OCI-LY7 (cell line): Measurements from ENCODE around the gene IL2RG. TPM values are rescaled to one million over a fixed set of nuclear protein-coding genes. Genes with fewer than 3 reads are reported as not detected.

Experiments
- BruUV-seq: library from RNA; stranded (reverse); fragments of 400-500 nt; replicated peaks from 2 replicates; lab custom pipeline; 2021; lab: Mats Ljungman, UMichigan
- CTCF ChIA-PET: fragments of 300-600 bp; sonication (Branson Sonifier 250); formaldehyde crosslinking; loops from one replicate; lab custom pipeline; 2022; ENCODE audit warnings: antibody characterized with exemption; ENCODE audit not compliant: unreplicated experiment; lab: Charles Lee
- POLR2A ChIA-PET: fragments of 300-600 bp; sonication (Branson Sonifier 250); formaldehyde crosslinking; loops from one replicate; lab custom pipeline; 2022; ENCODE audit warnings: antibody characterized with exemption; lab: Charles Lee
- DNase-seq: peaks from one replicate; pipeline ENCODE4 v3.0.0-alpha.2; 2015; ENCODE audit warnings: low spot score
- H2AFZ ChIP-seq: fragments of 200-600 bp; sonication (generic), shearing (Covaris generic); 2 replicates; pipeline ENCODE4 v1.6.1; 2014; ENCODE audit warnings: mild to moderate bottlenecking, antibody characterized with exemption, low read length, moderate library complexity
- H3K27ac ChIP-seq: fragments of 200-600 bp; sonication (generic); 2 replicates; pipeline ENCODE4 v1.5.1; 2014; ENCODE audit warnings: mixed run types, low read depth, mild to moderate bottlenecking, moderate library complexity, low read length, inconsistent platforms; ENCODE audit not compliant: poor library complexity, severe bottlenecking
- H3K36me3 ChIP-seq: fragments of 200-600 bp; sonication (generic); 2 replicates; pipeline ENCODE4 v1.6.1; 2014; ENCODE audit warnings: mild to moderate bottlenecking, antibody characterized with exemption, low read length, moderate library complexity, mixed read lengths; ENCODE audit not compliant: insufficient read depth
- H3K4me1 ChIP-seq: fragments of 200-600 bp; sonication (generic); 2 replicates; pipeline ENCODE4 v1.5.1; 2014; ENCODE audit warnings: mild to moderate bottlenecking, low read length; ENCODE audit not compliant: insufficient read depth, poor library complexity, severe bottlenecking
- H3K4me2 ChIP-seq: fragments of 200-600 bp; sonication (generic); 2 replicates; pipeline ENCODE4 v1.6.1; 2014; ENCODE audit warnings: mild to moderate bottlenecking, low read length
- H3K4me3 ChIP-seq: fragments of 200-600 bp; sonication (generic); 2 replicates; pipeline ENCODE4 v1.5.1; 2014; ENCODE audit warnings: mild to moderate bottlenecking, low read depth, low read length; ENCODE audit not compliant: poor library complexity, severe bottlenecking
- H3K79me2 ChIP-seq: fragments of 200-600 bp; sonication (generic); 2 replicates; pipeline ENCODE4 v1.6.1; 2016; ENCODE audit warnings: low read depth, mild to moderate bottlenecking, low read length, moderate library complexity, mixed read lengths; ENCODE audit not compliant: insufficient read depth
- H3K9me2 ChIP-seq: fragments of 200-600 bp; sonication (generic); 2 replicates; pipeline ENCODE4 v1.6.1; 2016; ENCODE audit warnings: mild to moderate bottlenecking, low read length, mixed read lengths; ENCODE audit not compliant: insufficient read depth
- H3K9me3 ChIP-seq: fragments of 200-600 bp; sonication (generic); 2 replicates; pipeline ENCODE4 v1.6.1; 2014; ENCODE audit warnings: mild to moderate bottlenecking, mixed run types, low read length, mixed read lengths
- H4K20me1 ChIP-seq: fragments of 200-600 bp; sonication (generic); 2 replicates; pipeline ENCODE4 v1.6.1; 2014; ENCODE audit warnings: mild to moderate bottlenecking, antibody characterized with exemption, low read length, moderate library complexity, mixed read lengths; ENCODE audit not compliant: insufficient read depth
- EZH2phosphoT487 ChIP-seq: fragments of 200-600 bp; sonication (generic); IDR thresholded peaks from 2 replicates; pipeline ENCODE4 v1.6.1; 2018; ENCODE audit warnings: low read depth, borderline replicate concordance, mild to moderate bottlenecking, mixed run types, antibody characterized with exemption, low read length, moderate library complexity, mixed read lengths
- intact Hi-C: fragments of 100-400 bp; cut with micrococcal nuclease; formaldehyde crosslinking; loops from one replicate; pipeline ENCODE4 v1.10.0; 2022; ENCODE audit not compliant: unreplicated experiment
- total RNA-seq, 2 experiments: library from RNA; depleted of rRNA in 1 of 2; stranded (reverse); fragments of >200 nt in 1 of 2; shearing (Covaris generic) in 1 of 2; gene quantifications; 2 replicates each; pipeline ENCODE4 v1.2.3, GENCODE V29; 2014 to 2022
- TF ChIP-seq, protein P1 (sequence below): fragments of 200-600 bp; sonication (generic); conservative IDR thresholded peaks from 2 replicates; pipeline ENCODE4 v1.5.1; 2014; ENCODE audit warnings: mild to moderate bottlenecking, antibody characterized with exemption, low read length, moderate library complexity, mixed read lengths

Gene IL2RG
- total RNA-seq, 2 experiments from 2014 or later = 21.5 to 33.6 TPM

DNA sequence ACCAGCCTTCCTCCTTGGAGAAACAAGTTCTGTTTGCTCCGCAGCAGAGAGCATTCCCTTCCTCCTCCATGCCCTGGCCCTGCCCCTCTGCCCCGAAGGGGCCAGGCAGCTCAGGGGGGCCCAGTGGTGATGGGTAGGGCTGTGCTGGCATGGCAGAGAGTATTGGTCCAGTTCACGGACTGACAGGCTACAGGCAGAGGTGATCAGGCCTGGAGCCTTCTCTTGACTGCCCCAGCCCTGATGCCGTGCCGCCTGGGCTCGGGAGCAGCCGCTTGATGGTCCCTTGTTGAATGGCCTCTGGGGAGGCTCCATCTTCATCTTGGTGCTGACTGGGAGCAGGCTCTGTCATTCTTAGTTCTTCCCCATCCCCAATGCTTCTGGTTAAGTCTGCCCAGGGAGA, 42.8 kb upstream of the IL2RG start:
- ChIA-PET POLR2A (no interaction called here), CTCF (no interaction called here)
- no peak for DNase-seq
- intact Hi-C loops = no loop called here
- Histone ChIP-seq H3K9me3 (no peaks in the 10 kb centered on the region), H3K4me2 (no peak overlapping the region), H3K27ac (no peak overlapping the region), H3K4me1 (no peaks in the 10 kb centered on the region), H3K36me3 (no peaks in the 10 kb centered on the region), H4K20me1 (no peaks in the 10 kb centered on the region), H3K4me3 (no peak overlapping the region), H3K9me2 (no peaks in the 10 kb centered on the region), H2AFZ (no peak overlapping the region), H3K79me2 (no peaks in the 10 kb centered on the region)
- BruUV-seq = no TSS peak
- TF ChIP-seq, protein P1, sequence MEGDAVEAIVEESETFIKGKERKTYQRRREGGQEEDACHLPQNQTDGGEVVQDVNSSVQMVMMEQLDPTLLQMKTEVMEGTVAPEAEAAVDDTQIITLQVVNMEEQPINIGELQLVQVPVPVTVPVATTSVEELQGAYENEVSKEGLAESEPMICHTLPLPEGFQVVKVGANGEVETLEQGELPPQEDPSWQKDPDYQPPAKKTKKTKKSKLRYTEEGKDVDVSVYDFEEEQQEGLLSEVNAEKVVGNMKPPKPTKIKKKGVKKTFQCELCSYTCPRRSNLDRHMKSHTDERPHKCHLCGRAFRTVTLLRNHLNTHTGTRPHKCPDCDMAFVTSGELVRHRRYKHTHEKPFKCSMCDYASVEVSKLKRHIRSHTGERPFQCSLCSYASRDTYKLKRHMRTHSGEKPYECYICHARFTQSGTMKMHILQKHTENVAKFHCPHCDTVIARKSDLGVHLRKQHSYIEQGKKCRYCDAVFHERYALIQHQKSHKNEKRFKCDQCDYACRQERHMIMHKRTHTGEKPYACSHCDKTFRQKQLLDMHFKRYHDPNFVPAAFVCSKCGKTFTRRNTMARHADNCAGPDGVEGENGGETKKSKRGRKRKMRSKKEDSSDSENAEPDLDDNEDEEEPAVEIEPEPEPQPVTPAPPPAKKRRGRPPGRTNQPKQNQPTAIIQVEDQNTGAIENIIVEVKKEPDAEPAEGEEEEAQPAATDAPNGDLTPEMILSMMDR = no peak
- no peak for TF ChIP-seq EZH2phosphoT487

DNA sequence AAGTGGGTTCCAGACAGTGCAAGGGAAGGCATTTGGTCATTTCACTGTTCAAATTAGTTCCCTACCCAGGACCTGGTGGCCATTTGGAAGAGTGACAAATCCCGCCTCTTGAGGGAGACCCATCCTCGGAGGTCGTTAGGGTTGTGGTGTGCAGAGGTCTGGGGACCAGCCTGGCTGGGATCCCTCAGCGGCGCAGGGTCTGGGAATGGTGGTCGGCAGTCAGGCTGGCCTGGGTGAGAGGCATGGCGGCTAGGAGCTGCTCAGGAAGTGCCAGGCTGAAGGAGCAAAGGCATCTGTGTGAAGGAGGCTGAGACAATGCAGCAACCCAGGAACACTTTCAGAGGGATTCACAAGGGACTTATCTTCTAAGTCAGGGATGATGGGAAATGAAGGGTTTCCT, 40.0 kb upstream of the IL2RG start:
- intact Hi-C loops = no loop called here
- no peak overlapping the region for H3K27ac ChIP-seq
- no peaks in the 10 kb centered on the region for H3K9me2 ChIP-seq
- no peak for DNase-seq
- H4K20me1 ChIP-seq = no peaks in the 10 kb centered on the region
- no peak for TF ChIP-seq EZH2phosphoT487
- TF ChIP-seq, protein P1 = no peak
- H3K4me3 ChIP-seq = no peak overlapping the region
- no peaks in the 10 kb centered on the region for H3K4me1 ChIP-seq
- no peak overlapping the region for H2AFZ ChIP-seq
- ChIA-PET CTCF (no interaction called here), POLR2A (no interaction called here)
- no peaks in the 10 kb centered on the region for H3K79me2 ChIP-seq
- H3K36me3 ChIP-seq = no peaks in the 10 kb centered on the region
- H3K4me2 ChIP-seq = no peak overlapping the region
- no TSS peak for BruUV-seq
- H3K9me3 ChIP-seq = no peaks in the 10 kb centered on the region

DNA sequence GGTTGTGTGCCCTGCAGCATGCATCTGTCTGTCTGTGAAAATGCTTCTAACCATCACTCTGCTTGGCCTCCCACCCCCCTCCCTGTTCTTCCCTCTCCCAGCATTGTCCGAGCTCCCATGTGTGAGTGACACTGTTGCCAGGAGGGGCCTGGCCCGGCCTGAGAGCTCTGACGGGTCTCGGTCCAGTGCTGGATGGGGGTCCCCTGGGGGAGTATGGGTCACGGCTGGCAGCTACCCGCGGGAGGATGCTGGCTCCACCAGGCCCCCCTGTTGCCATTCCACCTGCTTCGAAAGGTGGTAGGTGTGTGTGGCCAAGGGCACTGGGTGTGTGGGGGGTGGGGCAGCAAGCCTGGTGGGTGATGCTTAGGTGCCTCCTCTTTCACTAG, 36.9 kb upstream of the IL2RG start:
- ChIA-PET CTCF (interaction anchor here (0.6 kb wide), 1 partner anchor 25 kb away, joined by 3 read pairs; no protein-coding TSS in a partner anchor), POLR2A (no interaction called here)
- Histone ChIP-seq H3K4me3 (no peak overlapping the region), H3K9me3 (no peaks in the 10 kb centered on the region), H2AFZ (no peak overlapping the region), H3K4me1 (no peaks in the 10 kb centered on the region), H3K27ac (no peak overlapping the region), H3K9me2 (no peaks in the 10 kb centered on the region), H4K20me1 (no peaks in the 10 kb centered on the region), H3K79me2 (no peaks in the 10 kb centered on the region), H3K36me3 (0 out of 2 replicates have a peak, but pooled peaks cover 3% of the 10 kb centered on the region), H3K4me2 (no peak overlapping the region)
- TF ChIP-seq, protein P1 = no peak
- TF ChIP-seq EZH2phosphoT487 = no peak
- no peak for DNase-seq
- intact Hi-C loops = no loop called here
- BruUV-seq = no TSS peak
